ENCODE results near the gene SRCAP.

The SRCAP gene

DNA sequence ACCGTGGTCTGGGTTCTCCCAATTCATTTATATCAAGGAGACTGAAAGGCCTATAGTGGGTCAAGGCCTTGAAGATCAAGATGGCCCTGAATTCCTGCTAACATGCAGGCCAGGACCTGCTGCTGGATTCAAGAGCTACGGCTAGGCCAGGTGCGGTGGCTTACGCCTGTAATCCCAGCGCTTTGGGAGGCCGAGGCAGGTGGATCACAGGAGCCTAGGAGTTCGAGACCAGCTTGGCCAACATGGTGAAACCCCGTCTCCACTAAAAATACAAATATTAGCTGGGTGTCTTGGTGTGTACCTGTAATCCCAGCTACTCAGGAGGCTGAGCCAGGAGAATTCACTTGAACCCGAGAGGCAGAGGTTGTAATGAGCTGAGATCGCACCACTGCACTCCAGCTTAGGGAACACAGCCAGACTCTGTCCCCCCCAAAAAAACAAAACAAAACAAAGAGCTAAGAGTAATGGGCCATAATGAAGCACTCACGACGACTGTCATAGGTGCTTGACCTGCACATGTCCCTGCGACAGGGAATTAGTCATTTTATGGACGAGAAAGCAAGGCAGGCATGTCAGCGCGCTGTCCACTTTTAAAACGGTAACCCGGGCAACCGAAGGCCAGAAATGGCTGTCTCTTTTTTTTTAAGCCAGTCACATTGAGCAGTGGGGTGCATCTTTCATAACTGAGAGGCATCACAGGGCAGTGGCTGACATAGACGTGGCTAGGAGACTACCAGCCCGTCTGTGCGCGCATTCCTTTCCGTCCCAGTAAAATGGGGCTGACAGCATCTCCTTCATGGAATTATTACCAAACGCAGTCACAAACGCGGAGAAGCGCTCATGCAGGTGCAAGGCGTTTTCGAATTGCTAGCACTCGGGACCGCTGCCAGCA lies 41.8 kb upstream of the SRCAP start:
- Histone ChIP-seq H3K9ac (ENCODE audit: low read length) (peak overlapping the region; percentile 48), H3K4me1 (ENCODE audit: low read length) (peaks cover 13% of the 10 kb centered on the region), H3F3A (ENCODE audit: insufficient read depth, low read length) (peaks cover 28% of the 10 kb centered on the region), H4K20me1 (ENCODE audit: insufficient read depth, low read length) (no peaks in the 10 kb centered on the region), H2AFZ (ENCODE audit: low read length) (peak overlapping the region; percentile 74), H3K9me3 (replicated peaks; ENCODE audit: insufficient read depth, low read length) (no peaks in the 10 kb centered on the region), H3K4me3 (ENCODE audit: low read length) (peak overlapping the region; percentile 59), H3K9me2 (replicated peaks; ENCODE audit: insufficient read depth, low read length) (no peaks in the 10 kb centered on the region), H3K27ac (ENCODE audit: low read length) (peak overlapping the region; percentile 77; the same call in 1 of the 2 replicates), H3K27me3 (replicated peaks; ENCODE audit: insufficient read depth, low read length) (no peaks in the 10 kb centered on the region), H3K4me2 (ENCODE audit: low read depth, low read length) (peak overlapping the region; percentile 91), H3K79me2 (ENCODE audit: low read length) (peaks cover 39% of the 10 kb centered on the region), H3K36me3 (replicated peaks; ENCODE audit: insufficient read depth, low read length) (no peaks in the 10 kb centered on the region)
- no peak for TF ChIP-seq EZH2phosphoT487 (IDR thresholded peaks at IDR 0.05; ENCODE audit: low read length)
- DNase-seq = peak; percentile 44

DNA sequence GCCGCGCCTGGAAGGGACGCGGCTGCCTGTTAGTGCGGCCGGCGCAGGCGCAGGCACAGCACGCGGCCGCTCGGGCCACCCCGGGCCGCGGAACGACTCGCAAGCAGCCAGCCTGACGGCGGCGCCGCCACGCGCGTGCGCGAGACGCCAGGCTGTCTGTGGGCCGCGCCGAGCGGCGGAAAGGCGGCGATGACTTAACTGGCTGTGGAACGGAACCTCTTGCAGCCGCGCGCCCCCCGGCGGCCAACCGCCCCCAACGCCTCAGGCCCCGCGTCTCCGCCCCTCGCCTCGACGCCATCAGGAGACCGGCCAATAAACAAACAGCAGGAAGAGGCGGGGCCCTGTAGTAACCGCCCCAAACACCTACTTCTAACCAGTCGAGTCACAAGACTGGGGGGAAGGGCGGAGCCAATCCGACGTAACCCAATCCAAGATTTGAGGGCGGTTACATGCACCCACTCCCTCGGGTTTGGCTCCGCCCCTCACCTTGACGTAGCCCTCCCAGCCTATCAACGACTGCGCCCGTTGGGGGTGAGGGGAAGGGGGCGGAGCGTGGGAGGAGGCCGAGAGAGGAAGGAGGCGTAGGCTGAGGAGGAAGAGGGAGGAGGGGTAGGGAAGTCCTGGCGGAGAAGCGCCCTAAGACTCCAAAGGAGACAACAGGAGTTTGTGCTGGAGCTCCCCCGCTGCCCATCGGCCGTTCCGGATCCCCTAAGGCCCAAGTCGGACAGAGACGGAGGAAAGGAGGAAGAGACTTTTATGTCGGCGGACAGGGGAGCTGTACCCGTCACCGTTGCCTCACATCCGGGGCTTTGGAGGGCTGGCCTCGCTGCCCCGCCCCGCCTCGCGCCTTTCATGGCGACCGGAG lies 40.9 kb upstream of the SRCAP start, which contains the start of gene FBRS:
Gene FBRS (plus strand): TSS at position 566 of the 865 bp plus-strand sequence. CDS start 1,088 bp downstream, outside the sequence.
- peak within 1 kb of the TSS; percentile 91 for H3K4me2 ChIP-seq (ENCODE audit: low read depth, low read length)
- no peaks in the 10 kb centered on the region for H3K9me2 ChIP-seq (replicated peaks; ENCODE audit: insufficient read depth, low read length)
- peak; percentile 100 for DNase-seq
- H3K27ac ChIP-seq (ENCODE audit: low read length) = peak within 1 kb of the TSS; percentile 95
- H3K36me3 ChIP-seq (replicated peaks; ENCODE audit: insufficient read depth, low read length) = peaks cover 5% of the 10 kb centered on the region
- no peaks in the 10 kb centered on the region for H4K20me1 ChIP-seq (ENCODE audit: insufficient read depth, low read length)
- no peaks in the 10 kb centered on the region for H3K27me3 ChIP-seq (replicated peaks; ENCODE audit: insufficient read depth, low read length)
- peak within 1 kb of the TSS; percentile 74 for H2AFZ ChIP-seq (ENCODE audit: low read length)
- TF ChIP-seq, protein P1, sequence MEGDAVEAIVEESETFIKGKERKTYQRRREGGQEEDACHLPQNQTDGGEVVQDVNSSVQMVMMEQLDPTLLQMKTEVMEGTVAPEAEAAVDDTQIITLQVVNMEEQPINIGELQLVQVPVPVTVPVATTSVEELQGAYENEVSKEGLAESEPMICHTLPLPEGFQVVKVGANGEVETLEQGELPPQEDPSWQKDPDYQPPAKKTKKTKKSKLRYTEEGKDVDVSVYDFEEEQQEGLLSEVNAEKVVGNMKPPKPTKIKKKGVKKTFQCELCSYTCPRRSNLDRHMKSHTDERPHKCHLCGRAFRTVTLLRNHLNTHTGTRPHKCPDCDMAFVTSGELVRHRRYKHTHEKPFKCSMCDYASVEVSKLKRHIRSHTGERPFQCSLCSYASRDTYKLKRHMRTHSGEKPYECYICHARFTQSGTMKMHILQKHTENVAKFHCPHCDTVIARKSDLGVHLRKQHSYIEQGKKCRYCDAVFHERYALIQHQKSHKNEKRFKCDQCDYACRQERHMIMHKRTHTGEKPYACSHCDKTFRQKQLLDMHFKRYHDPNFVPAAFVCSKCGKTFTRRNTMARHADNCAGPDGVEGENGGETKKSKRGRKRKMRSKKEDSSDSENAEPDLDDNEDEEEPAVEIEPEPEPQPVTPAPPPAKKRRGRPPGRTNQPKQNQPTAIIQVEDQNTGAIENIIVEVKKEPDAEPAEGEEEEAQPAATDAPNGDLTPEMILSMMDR (IDR thresholded peaks at IDR 0.05; ENCODE audit: low read length) = peak; percentile 82
- no peak for TF ChIP-seq EZH2phosphoT487 (IDR thresholded peaks at IDR 0.05; ENCODE audit: low read length)
- no peak for TF ChIP-seq EZH2 (optimal IDR thresholded peaks at IDR 0.05; ENCODE audit: low read depth, low read length)
- H3F3A ChIP-seq (ENCODE audit: insufficient read depth, low read length) = peaks cover 28% of the 10 kb centered on the region
- peaks cover 11% of the 10 kb centered on the region; the same call in 1 of the 2 replicates for H3K4me1 ChIP-seq (ENCODE audit: low read length)
- H3K4me3 ChIP-seq (ENCODE audit: low read length) = peak within 1 kb of the TSS; percentile 74
- no peaks in the 10 kb centered on the region for H3K9me3 ChIP-seq (replicated peaks; ENCODE audit: insufficient read depth, low read length)
- H3K79me2 ChIP-seq (ENCODE audit: low read length) = peaks cover 39% of the 10 kb centered on the region
- peak within 1 kb of the TSS; percentile 91 for H3K9ac ChIP-seq (ENCODE audit: low read length)

DNA sequence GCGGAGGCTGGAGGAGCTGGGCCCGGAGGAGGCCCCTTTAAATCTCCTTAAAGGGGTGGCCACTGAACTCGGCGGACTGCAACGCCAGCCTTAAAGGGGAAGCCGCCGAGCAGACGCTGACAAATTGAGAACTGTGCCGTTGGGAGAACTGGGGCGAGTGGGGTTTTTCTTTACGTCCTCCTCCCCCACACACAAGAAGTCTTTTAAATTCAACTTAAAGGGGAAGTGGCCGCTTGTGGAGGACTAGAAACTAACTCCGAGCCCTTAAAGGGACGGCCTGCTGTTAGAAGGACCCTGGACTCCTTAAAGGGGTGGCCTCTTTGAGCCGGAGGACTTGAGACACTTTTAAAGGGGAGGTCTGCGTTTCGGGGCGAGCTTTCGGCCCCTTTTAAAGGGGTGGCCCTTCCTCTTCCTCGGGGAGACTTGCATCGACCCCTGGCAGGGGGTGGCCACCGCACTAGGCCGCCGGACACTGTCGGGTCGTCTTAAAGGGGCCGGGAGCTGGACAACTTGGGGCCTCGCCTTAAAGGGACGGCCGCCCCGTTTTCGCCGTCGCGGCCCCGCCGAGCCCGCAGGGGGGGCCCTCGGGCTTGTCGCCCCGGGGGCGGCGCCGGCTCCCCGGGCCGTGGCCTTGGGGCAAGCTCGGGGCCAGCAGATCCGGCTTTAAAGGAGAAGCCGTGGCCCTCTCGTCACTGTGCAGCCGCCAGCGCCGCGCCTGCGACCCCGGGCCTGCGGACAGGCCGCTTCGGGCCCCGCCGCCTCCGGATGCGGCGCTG lies 40.1 kb upstream of the SRCAP start:
- H4K20me1 ChIP-seq (ENCODE audit: insufficient read depth, low read length) = no peaks in the 10 kb centered on the region
- H3K9ac ChIP-seq (ENCODE audit: low read length) = peak overlapping the region; percentile 91
- H3K4me2 ChIP-seq (ENCODE audit: low read depth, low read length) = peak overlapping the region; percentile 22; the same call in 1 of the 2 replicates
- DNase-seq = peak; percentile 89
- H3K27ac ChIP-seq (ENCODE audit: low read length) = peak overlapping the region; percentile 95
- H3K4me3 ChIP-seq (ENCODE audit: low read length) = peak overlapping the region; percentile 74
- H3K9me2 ChIP-seq (replicated peaks; ENCODE audit: insufficient read depth, low read length) = no peaks in the 10 kb centered on the region
- H3K27me3 ChIP-seq (replicated peaks; ENCODE audit: insufficient read depth, low read length) = no peaks in the 10 kb centered on the region
- H3F3A ChIP-seq (ENCODE audit: insufficient read depth, low read length) = peaks cover 28% of the 10 kb centered on the region
- peaks cover 44% of the 10 kb centered on the region for H3K79me2 ChIP-seq (ENCODE audit: low read length)
- H3K4me1 ChIP-seq (ENCODE audit: low read length) = peaks cover 11% of the 10 kb centered on the region; the same call in 1 of the 2 replicates
- peaks cover 5% of the 10 kb centered on the region for H3K36me3 ChIP-seq (replicated peaks; ENCODE audit: insufficient read depth, low read length)
- H3K9me3 ChIP-seq (replicated peaks; ENCODE audit: insufficient read depth, low read length) = no peaks in the 10 kb centered on the region
- H2AFZ ChIP-seq (ENCODE audit: low read length) = peak overlapping the region; percentile 63
- no peak for TF ChIP-seq EZH2phosphoT487 (IDR thresholded peaks at IDR 0.05; ENCODE audit: low read length)
- TF ChIP-seq, protein P1 (IDR thresholded peaks at IDR 0.05; ENCODE audit: low read length) = peak; percentile 35

Data from MM.1S (cell line).